Stimulated activated CD4-positive, alpha-beta T cell treated with anti-CD3 and anti-CD28 coated beads, Interleukin-1b, Interleukin-23, amount 100 ng/mL, for 24 hours (primary cell): ENCODE results near the gene SDS.

Source experiments
- DNase-seq, 4 experiments: peaks; one replicate each; pipeline ENCODE4 v3.0.0-alpha.2; 2020; ENCODE audit warnings: low read depth in 4 of 4, low spot score in 1 of 4

SDS gene

GRCh38 chr12:113403435-113404415 lies at the start of gene SDS:
SDS (minus strand) TSS chr12:113403887; CDS start chr12:113399708, 4,179 bp downstream.
- no peak for DNase-seq

- no peak for DNase-seq
Measured at GRCh38 chr12:113453330-113453729, 49.6 kb upstream of the SDS start.

GRCh38 chr12:113452458-113452857 lies 48.8 kb upstream of the SDS start:
- DNase-seq = no peak

- DNase-seq = no peak
Measured at GRCh38 chr12:113449839-113450238, 46.2 kb upstream of the SDS start.

GRCh38 chr12:113449299-113449698 lies 45.6 kb upstream of the SDS start:
- no peak for DNase-seq

GRCh38 chr12:113448873-113449272 lies 45.2 kb upstream of the SDS start:
- DNase-seq = no peak

- DNase-seq = no peak
Measured at GRCh38 chr12:113445544-113446171, 42.0 kb upstream of the SDS start.

GRCh38 chr12:113443030-113443539 lies 39.4 kb upstream of the SDS start:
- DNase-seq = no peak

GRCh38 chr12:113440947-113441782 lies 37.5 kb upstream of the SDS start:
- no peak for DNase-seq

- DNase-seq = no peak
Measured at GRCh38 chr12:113440336-113440735, 36.6 kb upstream of the SDS start.

GRCh38 chr12:113439606-113440030 lies 35.9 kb upstream of the SDS start:
- DNase-seq = no peak

GRCh38 chr12:113439301-113439597 lies 35.6 kb upstream of the SDS start:
- no peak for DNase-seq

GRCh38 chr12:113438523-113439300 lies 35.0 kb upstream of the SDS start:
- no peak for DNase-seq

GRCh38 chr12:113437729-113438100 lies 34.0 kb upstream of the SDS start:
- DNase-seq = no peak

GRCh38 chr12:113436993-113437728 lies 33.5 kb upstream of the SDS start:
- DNase-seq = no peak

- no peak for DNase-seq
Measured at GRCh38 chr12:113436586-113436985, 32.9 kb upstream of the SDS start.

GRCh38 chr12:113435367-113435766 lies 31.7 kb upstream of the SDS start:
- no peak for DNase-seq

GRCh38 chr12:113432986-113433385 lies 29.3 kb upstream of the SDS start:
- no peak for DNase-seq

GRCh38 chr12:113428482-113428881 lies 24.8 kb upstream of the SDS start:
- no peak for DNase-seq

- no peak for DNase-seq
Measured at GRCh38 chr12:113427882-113428281, 24.2 kb upstream of the SDS start.
